CD4-positive, alpha-beta T cell (primary cell): Measurements from ENCODE around the gene PANK3. TPM values are rescaled to one million over a fixed set of nuclear protein-coding genes. Genes with fewer than 3 reads are reported as not detected.

Experiments used
- ATAC-seq: fragments of 200-7000 bp; cut with Tn5 transposase; one replicate; pipeline ENCODE4 v1.10.0; 2022; ENCODE audit warnings: mild to moderate bottlenecking; ENCODE audit not compliant: poor library complexity
- CTCF ChIA-PET: fragments of 350-600 bp; sonication (Branson Sonifier 250); formaldehyde crosslinking; loops from one replicate; lab custom pipeline; 2021; ENCODE audit warnings: antibody characterized with exemption, inconsistent platforms; lab: Charles Lee
- POLR2A ChIA-PET: fragments of 350-600 bp; sonication (Branson Sonifier 250); formaldehyde crosslinking; loops from one replicate; lab custom pipeline; 2021; ENCODE audit warnings: antibody characterized with exemption, inconsistent platforms; lab: Charles Lee
- DNase-seq, 14 experiments: peaks; one replicate each; pipeline ENCODE4 v3.0.0-alpha.2; 2013 to 2020; ENCODE audit warnings: mixed read lengths in 2 of 14
- H3K27ac ChIP-seq, 2 donors: one replicate each; pipeline versions ENCODE4 v1.5.1 to v1.7.0; 2013; ENCODE audit warnings: low read length in 2 of 2, low read depth in 1 of 2, mild to moderate bottlenecking in 1 of 2
- H3K27me3 ChIP-seq, 2 experiments: 1 replicate in 1 of 2; 2 replicates in 1 of 2; pipeline versions ENCODE4 v1.6.1 to v1.7.0; 2013; ENCODE audit warnings: low read length in 2 of 2, control low read depth in 1 of 2, mild to moderate bottlenecking in 1 of 2, moderate library complexity in 1 of 2; ENCODE audit not compliant: insufficient read depth in 2 of 2, control insufficient read depth in 1 of 2
- H3K36me3 ChIP-seq: one replicate; pipeline ENCODE4 v1.6.1; 2013; ENCODE audit warnings: low read length, control low read depth; ENCODE audit not compliant: insufficient read depth
- H3K4me1 ChIP-seq: one replicate; pipeline ENCODE4 v1.6.1; 2013; ENCODE audit warnings: low read length, control low read depth; ENCODE audit not compliant: insufficient read depth
- H3K4me3 ChIP-seq: one replicate; pipeline ENCODE4 v1.5.1; 2013; ENCODE audit warnings: mild to moderate bottlenecking, low read length, moderate library complexity
- H3K9me3 ChIP-seq, 2 experiments: 1 replicate in 1 of 2; 2 replicates in 1 of 2; pipeline versions ENCODE4 v1.6.1 to v1.7.0; 2013; ENCODE audit warnings: low read length in 2 of 2, mild to moderate bottlenecking in 2 of 2, control low read depth in 1 of 2, moderate library complexity in 1 of 2; ENCODE audit not compliant: control insufficient read depth in 1 of 2, insufficient read depth in 1 of 2
- H3K27ac Mint-ChIP-seq: one replicate; pipeline ENCODE4 v1.8.0; 2020; ENCODE audit warnings: mixed read lengths
- H3K27me3 Mint-ChIP-seq: one replicate; pipeline ENCODE4 v1.8.0; 2021; ENCODE audit warnings: mixed read lengths
- H3K36me3 Mint-ChIP-seq: one replicate; pipeline ENCODE4 v1.8.0; 2021; ENCODE audit warnings: low read depth, mixed read lengths
- H3K4me1 Mint-ChIP-seq: one replicate; pipeline ENCODE4 v1.8.0; 2021; ENCODE audit warnings: low read depth, mixed read lengths
- H3K4me3 Mint-ChIP-seq: one replicate; pipeline ENCODE4 v1.8.0; 2020; ENCODE audit warnings: mild to moderate bottlenecking, mixed read lengths
- H3K9me3 Mint-ChIP-seq: one replicate; pipeline ENCODE4 v1.8.0; 2020; ENCODE audit warnings: mixed read lengths
- intact Hi-C, 2 experiments: fragments of 100-400 bp; cut with DNase I in 1 of 2; cut with micrococcal nuclease in 1 of 2; formaldehyde crosslinking; loops; one replicate each; pipeline versions ENCODE4 v1.15.1 to v1.9.0; 2023 to 2025; cut with DNase I, micrococcal nuclease
- total RNA-seq, 174 experiments: library from RNA in 2 of 174; stranded (reverse) in 2 of 174; gene quantifications; one replicate each; pipeline ENCODE4 v1.2.3 and lab custom pipeline; 2021 to 2026
- TF ChIP-seq, protein P1 (sequence below): fragments of 200-600 bp; IDR thresholded peaks from one replicate; pipeline ENCODE4 v1.8.0; 2022; ENCODE audit warnings: antibody characterized with exemption, mild to moderate bottlenecking

PANK3 gene
- total RNA-seq, 2 experiments from 2014 or later = 34.2 to 34.7 TPM

DNA sequence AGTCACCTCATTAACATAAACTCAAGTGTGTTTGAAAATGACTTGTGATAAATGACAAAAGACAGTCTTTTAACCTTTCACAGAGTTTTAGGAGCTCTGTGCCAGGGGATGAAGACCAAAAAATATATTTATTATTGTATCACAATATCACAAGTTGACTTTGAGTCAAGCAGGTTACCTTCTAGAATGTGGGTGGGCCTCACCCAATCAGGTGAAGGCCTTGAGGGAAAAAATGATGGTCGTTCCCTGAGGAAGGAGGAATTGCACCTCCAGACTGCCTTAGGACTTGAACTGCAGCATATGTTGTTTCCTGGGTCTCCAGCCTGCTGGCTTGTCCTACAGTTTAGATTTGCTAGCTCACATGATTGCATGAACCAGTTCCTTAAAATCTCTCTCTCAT, 41.6 kb upstream of the PANK3 start:
- TF ChIP-seq, protein P1, sequence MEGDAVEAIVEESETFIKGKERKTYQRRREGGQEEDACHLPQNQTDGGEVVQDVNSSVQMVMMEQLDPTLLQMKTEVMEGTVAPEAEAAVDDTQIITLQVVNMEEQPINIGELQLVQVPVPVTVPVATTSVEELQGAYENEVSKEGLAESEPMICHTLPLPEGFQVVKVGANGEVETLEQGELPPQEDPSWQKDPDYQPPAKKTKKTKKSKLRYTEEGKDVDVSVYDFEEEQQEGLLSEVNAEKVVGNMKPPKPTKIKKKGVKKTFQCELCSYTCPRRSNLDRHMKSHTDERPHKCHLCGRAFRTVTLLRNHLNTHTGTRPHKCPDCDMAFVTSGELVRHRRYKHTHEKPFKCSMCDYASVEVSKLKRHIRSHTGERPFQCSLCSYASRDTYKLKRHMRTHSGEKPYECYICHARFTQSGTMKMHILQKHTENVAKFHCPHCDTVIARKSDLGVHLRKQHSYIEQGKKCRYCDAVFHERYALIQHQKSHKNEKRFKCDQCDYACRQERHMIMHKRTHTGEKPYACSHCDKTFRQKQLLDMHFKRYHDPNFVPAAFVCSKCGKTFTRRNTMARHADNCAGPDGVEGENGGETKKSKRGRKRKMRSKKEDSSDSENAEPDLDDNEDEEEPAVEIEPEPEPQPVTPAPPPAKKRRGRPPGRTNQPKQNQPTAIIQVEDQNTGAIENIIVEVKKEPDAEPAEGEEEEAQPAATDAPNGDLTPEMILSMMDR = no peak
- Histone ChIP-seq H3K27me3 (no peaks in the 10 kb centered on the region), H3K9me3 (no peaks in the 10 kb centered on the region), H3K27ac (no peak overlapping the region), H3K4me1 (no peaks in the 10 kb centered on the region), H3K36me3 (no peaks in the 10 kb centered on the region), H3K4me3 (no peak overlapping the region)
- Mint-ChIP-seq H3K36me3 (no peaks in the 10 kb centered on the region), H3K4me3 (no peak overlapping the region), H3K27ac (no peak overlapping the region), H3K27me3 (no peaks in the 10 kb centered on the region), H3K4me1 (no peaks in the 10 kb centered on the region), H3K9me3 (no peaks in the 10 kb centered on the region)
- no peak for DNase-seq
- intact Hi-C loops = no loop called here
- ChIA-PET POLR2A (no interaction called here), CTCF (interaction anchor here (0.6 kb wide), 1 partner anchor 8 kb away, joined by 3 read pairs; no protein-coding TSS in a partner anchor)
- no peak for ATAC-seq

DNA sequence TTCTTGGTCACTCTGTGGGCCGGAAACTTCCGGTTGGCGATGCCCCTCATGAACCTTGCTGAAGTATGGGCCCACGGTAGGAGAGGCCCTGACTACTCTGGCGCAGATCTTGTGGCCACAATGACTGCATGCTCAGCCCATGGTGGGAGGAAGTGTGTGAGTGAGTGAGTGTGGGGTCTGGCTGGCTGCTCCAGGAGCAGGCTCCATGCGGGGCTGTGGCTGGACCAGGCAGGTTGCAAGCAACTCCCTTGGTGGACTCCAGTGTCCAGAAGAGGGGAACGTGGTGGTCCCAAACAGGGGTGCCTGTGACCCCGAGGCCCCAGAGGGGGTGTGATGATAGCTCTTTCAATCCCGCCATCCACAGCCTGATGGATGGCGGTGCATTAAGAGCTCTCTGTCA, 35.5 kb upstream of the PANK3 start:
- Histone ChIP-seq H3K9me3 (peaks cover 0 to 6% of the 10 kb centered on the region in 2 experiments), H3K4me1 (peaks cover 6% of the 10 kb centered on the region), H3K36me3 (no peaks in the 10 kb centered on the region), H3K27ac (no peak overlapping the region), H3K4me3 (no peak overlapping the region), H3K27me3 (no peaks in the 10 kb centered on the region)
- Mint-ChIP-seq H3K4me1 (peaks cover 10% of the 10 kb centered on the region), H3K27me3 (no peaks in the 10 kb centered on the region), H3K4me3 (no peak overlapping the region), H3K9me3 (peaks cover 6% of the 10 kb centered on the region), H3K27ac (no peak overlapping the region), H3K36me3 (no peaks in the 10 kb centered on the region)
- TF ChIP-seq, protein P1 = no peak
- ATAC-seq = no peak
- CTCF ChIA-PET = no interaction called here
- POLR2A ChIA-PET = no interaction called here
- DNase-seq = no peak
- intact Hi-C loops = no loop called here

DNA sequence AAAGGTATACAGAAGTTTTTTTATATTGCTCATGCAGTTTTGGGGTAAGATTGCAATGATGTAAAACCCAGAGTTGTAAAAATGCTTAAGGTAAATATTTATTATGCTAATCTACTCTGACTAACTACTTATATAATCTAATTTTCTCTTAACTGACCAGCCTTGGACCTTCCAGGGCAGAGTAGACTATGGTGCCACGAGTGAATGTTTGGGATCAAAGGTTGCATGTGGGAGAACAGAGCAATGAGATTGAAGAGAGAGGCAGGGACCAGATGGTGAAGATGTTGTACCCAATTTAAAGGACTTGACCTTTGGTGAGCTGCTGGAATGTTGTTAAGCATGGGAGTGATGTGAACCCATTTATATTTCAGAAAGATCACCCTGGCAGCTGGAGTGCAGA, 34.8 kb upstream of the PANK3 start:
- TF ChIP-seq, protein P1 = no peak
- ChIA-PET POLR2A (interaction anchor here (1.0 kb wide), 1 partner anchor 12 kb away, joined by 4 read pairs; no protein-coding TSS in a partner anchor), CTCF (no interaction called here)
- Mint-ChIP-seq H3K27ac (no peak overlapping the region), H3K36me3 (no peaks in the 10 kb centered on the region), H3K4me1 (peaks cover 10% of the 10 kb centered on the region), H3K27me3 (no peaks in the 10 kb centered on the region), H3K4me3 (no peak overlapping the region), H3K9me3 (peaks cover 6% of the 10 kb centered on the region)
- intact Hi-C loops = no loop called here
- no peak overlapping the region for H3K27ac ChIP-seq
- no peak for ATAC-seq
- H3K4me1 ChIP-seq = peaks cover 6% of the 10 kb centered on the region
- H3K27me3 ChIP-seq = no peaks in the 10 kb centered on the region
- no peak for DNase-seq
- no peaks in the 10 kb centered on the region for H3K36me3 ChIP-seq
- peaks cover 0 to 6% of the 10 kb centered on the region in 2 experiments for H3K9me3 ChIP-seq
- H3K4me3 ChIP-seq = no peak overlapping the region
